CD4-positive, alpha-beta T cell treated with Interleukin-2 at 100 ng/mL for 4 hours (primary cell): ENCODE measurements around the gene SPPL2C.

Experiments
- DNase-seq: peaks from one replicate; pipeline ENCODE4 v3.0.0-alpha.2; 2020; ENCODE audit warnings: low spot score

The SPPL2C gene

DNA sequence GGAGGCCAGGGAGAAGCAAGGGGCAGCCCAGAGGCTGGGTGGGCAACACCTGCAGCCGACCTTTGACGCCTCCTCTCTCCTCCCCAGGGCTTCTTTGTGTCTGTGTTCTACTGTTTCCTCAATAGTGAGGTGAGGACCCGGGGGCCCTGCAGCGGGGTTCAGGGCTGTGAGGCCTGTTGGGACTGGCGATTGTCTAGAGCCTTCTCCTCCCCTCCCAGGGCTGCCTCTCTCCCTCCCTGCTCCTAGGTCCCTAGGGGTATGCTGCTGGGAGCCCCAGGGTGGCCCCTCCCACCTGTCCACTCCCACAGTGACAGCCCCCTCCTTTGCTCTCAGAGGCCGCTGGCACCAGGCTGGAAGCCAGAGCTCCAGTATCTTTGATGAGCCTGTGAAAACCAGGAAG is 10.8 kb upstream of the SPPL2C start:
- DNase-seq, result no peak

DNA sequence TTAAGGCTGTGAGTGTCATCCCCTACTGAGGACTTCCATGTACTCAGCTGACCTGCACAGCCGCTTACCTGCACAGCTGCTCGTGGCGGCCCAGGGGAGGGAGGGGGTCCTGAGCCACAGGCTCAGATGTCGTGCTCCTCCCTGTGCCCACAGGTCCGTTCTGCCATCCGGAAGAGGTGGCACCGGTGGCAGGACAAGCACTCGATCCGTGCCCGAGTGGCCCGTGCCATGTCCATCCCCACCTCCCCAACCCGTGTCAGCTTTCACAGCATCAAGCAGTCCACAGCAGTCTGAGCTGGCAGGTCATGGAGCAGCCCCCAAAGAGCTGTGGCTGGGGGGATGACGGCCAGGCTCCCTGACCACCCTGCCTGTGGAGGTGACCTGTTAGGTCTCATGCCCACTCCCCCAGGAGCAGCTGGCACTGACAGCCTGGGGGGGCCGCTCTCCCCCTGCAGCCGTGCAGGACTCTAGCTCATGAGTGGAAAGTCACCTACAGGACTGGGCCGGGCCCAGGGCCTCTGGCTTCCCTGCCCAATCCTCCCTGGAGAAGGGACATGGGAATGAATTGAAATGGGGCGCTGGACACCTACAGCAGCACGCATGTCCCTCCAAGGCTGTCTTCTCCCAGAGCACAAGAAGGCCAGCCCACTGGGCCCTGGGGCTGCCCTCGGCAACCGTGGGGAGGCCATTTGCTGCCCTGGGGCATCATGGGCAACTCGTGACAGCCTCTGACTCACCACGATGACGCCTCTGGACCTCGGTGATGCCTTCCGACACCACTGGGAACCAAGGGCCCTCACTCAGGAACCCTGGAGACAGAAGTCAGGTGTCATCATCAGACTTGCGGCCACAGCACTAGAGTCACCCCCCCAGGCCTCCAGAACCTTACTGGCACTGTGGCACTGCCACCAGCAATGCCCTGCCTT is 9.9 kb upstream of the SPPL2C start:
- no peak for DNase-seq

DNA sequence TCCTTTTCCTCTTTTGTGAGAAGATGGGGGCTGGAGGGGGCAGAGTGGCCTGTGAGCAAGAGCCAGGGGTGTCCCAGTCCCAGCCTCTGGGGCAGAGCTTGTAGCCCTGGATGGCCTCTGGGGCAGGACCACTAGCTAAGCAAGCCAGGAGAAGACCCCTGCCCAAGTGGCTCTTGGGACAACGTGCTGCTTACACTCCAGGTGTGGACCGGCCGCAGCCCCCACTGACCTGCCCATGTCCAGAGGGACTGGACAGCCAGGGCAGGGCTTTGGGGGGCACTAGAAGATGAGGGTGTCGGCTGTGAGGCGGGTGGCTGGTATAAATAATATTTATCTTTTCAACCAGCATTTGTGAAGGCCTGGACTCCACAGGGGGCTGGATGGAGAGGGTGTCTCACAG is 9.2 kb upstream of the SPPL2C start:
- no peak for DNase-seq

DNA sequence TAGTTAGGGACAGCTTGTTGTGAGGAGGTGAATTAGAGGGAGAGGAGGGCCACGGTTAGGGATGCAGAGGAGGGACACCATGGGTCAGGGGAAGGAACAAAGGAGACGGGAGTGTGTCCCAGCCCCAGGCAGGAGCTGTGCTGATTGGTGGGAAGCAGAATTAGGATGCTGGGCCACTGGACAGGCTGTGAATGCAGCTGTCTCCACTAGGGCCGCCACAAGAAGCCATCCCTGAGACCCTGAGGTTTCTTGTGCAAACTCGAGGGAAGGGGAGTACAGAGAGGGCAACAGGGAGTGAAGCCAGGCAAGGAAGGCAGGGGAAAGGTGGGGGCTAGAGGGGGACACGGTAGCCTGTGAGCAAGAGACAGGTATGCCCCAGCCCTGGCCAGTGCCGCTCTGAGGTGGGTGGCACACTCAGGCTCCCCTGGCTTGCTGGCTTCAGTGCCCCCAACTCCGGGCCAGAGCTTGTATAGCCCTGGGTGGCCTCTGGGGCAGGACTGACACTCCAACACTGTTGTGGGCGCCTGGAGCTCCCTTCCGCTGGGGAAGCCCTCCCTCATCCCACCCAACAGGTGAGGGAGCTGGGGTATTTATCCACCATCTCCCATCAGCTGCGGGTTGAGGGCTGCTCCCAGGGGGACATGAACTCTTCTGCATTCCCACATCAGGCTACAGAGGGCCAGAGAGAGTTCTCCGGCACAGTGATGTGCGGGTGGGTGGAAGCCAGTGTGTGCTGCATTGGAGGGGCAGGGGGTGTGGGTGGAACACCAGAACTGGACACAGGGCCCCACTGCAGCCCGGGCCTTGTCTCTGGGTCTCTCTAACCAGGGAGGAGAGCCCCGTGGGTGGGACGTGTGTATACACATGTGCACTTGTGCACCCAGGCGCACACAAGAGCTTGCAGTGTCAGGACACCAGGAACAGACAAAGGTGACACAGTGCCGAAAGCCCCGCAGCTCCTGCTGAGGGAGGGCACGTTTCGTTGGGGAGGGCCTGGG is 8.3 kb upstream of the SPPL2C start:
- no peak for DNase-seq

DNA sequence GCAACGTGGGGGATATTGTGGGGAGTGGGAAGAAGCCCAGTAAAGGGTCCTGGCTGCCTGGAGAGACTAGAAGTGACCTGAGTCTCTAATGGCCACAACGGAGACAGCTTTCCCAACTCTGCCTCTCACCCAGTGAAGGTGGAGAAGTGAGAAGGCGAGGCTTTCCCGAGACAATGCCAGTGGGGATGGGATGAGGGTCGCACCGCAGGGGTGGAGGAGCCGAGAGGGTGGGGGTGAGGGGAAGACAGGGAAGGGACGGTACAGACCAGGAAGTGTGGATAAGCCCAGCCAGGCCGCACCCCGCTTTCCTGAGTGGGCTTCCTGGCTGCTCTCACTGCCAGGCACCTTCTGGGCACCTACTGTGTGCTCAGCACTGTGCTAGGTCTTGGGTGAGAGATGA is 7.5 kb upstream of the SPPL2C start:
- DNase-seq, result no peak

DNA sequence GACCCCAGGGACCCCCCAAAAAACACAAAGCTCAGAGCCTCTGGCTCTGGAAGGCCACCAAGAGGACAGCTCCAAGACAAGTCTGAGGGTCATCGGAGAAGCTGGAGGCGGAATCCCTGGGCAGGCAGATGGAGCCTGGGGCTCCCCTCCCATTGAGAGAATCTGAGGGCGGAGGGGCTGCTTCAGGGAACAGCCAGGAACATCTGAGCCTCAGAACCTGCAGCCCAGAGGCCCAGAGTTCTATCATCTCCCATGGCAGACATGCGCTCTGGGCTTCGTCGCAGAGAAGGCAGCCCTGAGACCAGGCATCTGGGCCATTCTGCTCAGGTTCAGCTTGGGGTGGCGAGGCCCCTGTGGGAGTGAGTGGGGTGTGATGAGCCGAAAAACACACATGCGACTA is 7.1 kb upstream of the SPPL2C start:
- no peak for DNase-seq

DNA sequence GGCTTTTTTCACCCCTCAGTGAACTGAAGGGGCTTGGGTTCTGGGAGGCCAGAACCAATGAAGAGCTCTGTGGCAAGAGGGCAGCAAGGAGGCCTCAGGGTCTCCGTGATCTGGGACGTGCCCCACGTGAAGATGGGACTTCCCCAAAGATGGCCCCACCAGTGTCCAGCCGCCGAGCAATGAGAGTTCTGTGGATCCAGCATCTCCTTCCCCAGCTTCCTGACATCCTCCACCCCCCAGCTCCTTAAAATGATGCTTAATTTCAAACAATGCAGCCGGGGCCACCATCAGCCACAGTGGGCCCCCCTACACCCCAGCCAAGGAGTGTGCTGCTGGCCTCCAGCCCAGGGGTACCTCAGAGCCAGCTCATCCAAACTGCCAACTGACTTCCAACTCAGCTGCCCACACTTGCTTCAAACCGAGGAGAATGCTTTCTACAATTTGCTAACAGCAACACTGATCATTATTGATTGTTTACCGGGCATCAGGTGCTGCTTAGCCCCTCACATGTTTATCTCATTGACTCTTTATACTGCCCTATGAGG is 5.9 kb upstream of the SPPL2C start:
- DNase-seq, result no peak

DNA sequence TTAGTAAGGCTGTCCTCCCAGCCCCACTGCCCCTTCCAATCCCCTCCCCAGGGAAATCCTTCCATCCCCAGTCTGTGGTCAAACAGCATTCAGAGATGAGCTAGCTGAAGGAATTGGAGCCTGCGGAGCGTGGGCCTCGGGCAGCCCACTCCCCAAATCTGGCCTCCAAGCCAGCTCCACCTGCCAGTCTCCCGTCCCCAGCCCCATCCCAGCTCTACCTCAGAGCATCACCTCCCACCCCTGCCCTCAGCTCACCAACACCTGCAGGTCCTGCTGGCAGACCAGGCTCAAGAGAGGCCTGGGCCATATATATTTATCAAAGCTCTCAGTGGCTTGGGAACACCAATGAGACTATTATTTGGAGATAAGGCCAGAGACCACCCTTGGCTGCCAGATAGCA is 5.2 kb upstream of the SPPL2C start:
- DNase-seq, result no peak

DNA sequence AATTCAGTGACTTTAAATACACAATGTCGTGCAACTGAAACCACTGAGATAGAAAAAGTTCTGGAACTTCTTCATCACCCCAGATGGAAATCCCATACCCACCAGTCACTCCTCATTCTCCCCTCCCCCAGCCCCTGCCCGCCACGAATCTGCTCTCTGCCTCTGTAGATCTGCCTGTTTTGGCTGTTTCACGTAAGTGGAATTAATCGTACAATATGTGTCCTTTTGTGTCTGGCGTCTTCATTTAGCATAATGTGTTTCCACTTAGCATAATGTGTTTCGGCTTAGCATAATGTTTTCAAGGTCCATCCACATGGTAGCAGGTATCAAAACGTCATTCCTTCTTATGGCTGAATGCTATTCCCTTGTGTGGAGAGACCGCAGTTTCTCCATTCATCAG is 3.5 kb upstream of the SPPL2C start:
- DNase-seq, result no peak

DNA sequence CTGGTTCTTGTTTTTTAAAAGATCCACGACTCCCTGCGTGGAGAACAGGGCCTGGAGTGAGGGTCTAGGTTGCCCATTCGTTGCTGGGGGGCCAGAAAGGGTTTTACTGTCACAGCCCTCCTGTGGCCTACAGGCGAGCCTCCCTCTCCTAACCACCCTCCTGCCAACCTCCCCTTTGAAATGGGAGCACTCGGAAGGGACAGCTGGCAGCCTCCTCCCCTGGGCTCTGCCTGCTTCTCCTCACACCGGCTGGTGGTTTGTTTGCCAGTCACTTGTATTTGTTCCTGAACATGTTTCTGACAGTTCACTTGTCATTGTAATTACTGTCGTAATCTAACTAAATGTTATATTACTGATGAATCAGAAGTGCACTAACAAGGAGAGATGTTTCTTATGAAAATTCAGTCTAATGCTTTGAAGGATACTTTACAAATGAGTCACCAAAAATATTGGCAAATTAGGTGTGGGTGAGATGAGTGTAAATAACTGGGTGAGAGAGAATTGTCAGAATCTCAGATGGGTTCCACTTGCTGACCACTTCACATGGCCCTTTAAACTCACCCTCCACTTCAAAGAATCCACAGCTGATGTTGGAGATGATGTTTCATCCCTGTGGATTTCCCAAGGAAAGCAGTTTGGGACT is 2.7 kb upstream of the SPPL2C start:
- no peak for DNase-seq

DNA sequence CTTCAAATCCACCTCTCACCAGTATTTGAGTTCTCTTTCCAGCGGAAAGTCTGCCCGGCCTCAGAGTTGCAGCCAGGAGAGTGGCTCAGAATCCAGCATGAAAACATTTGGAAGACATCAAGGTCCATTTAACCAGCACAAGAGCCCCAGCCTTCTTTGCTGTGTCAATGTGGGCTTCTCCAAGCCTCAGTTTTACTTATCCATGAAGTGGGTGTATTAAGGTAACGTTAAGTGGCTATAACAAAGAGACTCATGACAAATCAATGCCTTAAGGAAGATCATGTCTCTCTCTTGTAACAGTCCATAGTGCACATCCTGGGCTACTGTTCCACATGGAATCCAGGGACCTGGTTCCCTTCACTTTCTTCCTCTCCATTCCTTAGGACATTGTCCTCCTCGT is 959 bp upstream of the SPPL2C start:
- no peak for DNase-seq

DNA sequence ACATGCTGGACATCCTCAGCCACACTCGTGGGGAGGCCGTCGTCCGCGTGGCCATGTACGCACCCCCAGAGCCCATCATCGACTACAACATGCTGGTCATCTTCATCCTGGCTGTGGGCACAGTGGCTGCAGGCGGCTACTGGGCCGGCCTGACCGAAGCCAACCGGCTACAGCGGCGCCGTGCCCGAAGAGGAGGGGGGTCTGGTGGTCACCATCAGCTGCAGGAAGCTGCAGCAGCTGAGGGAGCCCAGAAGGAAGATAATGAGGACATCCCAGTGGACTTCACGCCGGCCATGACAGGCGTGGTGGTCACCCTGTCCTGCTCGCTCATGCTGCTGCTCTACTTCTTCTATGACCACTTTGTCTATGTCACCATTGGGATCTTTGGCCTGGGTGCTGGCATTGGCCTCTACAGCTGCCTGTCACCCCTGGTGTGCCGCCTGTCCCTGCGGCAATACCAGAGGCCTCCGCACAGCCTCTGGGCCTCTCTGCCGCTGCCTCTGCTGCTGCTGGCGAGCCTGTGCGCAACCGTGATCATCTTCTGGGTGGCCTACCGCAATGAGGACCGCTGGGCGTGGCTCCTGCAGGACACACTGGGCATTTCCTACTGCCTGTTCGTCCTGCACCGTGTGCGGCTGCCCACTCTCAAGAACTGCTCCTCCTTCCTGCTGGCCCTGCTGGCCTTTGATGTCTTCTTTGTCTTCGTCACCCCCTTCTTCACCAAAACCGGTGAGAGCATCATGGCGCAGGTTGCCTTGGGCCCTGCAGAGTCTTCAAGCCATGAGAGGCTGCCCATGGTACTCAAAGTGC is 900 bp downstream of the SPPL2C start:
- DNase-seq, result no peak

DNA sequence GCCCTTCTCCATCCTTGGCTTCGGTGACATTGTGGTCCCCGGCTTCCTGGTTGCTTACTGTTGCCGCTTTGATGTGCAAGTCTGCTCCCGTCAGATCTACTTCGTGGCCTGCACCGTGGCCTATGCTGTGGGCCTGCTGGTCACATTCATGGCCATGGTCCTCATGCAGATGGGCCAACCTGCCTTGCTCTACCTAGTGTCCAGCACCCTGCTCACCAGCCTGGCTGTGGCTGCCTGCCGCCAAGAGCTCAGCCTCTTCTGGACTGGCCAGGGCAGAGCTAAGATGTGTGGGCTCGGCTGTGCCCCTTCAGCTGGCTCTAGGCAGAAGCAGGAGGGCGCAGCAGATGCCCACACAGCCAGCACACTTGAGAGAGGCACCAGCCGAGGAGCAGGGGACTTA is 1.5 kb downstream of the SPPL2C start:
- no peak for DNase-seq

DNA sequence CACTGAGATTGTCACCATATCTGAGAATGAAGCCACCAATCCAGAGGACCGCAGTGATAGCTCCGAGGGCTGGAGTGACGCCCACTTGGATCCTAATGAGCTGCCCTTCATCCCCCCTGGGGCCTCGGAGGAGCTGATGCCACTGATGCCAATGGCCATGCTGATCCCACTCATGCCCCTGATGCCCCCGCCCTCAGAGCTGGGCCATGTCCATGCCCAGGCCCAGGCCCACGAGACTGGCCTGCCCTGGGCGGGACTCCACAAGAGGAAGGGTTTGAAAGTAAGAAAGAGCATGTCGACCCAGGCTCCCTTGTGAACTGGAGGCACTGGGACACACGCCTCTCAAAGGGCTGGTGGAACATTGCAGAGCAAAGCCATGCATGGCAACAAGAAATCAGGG is 2.0 kb downstream of the SPPL2C start:
- DNase-seq, result no peak

DNA sequence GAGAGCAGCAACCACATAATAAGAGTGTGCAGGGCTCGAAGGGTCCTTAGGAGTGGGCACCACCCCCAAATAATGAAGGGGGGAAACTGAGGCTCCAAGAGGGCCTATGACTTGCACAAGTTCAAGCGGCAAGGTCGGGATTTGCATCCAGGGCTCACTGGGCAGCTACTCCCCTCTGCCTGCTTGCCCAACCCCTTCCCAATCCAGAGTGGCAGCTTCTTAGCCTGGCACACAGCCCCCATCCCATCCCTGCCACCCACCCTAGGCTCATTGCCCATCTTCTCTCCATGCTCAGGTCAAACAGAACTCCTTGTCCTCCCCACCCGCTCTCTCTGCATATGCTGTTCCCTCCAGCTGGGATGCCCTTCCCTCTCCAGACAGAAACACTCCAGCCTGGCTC is 2.4 kb downstream of the SPPL2C start:
- no peak for DNase-seq

DNA sequence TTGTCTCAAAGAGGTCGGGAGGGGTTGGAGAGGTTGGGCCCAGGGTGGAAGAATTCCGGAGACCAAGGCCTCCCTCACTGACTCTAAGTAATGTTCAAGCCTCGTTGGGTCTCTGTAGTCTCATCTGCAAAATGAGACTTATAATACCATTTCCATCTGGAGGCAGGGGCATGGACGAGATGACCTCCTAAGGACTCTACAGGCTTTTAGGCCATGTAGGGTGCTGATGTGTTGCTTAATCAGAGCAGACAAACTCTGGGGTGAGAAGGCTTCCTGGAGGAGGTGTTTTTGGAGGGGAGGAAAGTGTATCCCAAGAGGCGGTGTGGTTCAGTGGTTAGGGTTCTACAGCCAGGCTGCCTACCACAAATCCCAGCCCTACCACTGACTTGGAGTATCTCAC is 3.1 kb downstream of the SPPL2C start:
- no peak for DNase-seq

DNA sequence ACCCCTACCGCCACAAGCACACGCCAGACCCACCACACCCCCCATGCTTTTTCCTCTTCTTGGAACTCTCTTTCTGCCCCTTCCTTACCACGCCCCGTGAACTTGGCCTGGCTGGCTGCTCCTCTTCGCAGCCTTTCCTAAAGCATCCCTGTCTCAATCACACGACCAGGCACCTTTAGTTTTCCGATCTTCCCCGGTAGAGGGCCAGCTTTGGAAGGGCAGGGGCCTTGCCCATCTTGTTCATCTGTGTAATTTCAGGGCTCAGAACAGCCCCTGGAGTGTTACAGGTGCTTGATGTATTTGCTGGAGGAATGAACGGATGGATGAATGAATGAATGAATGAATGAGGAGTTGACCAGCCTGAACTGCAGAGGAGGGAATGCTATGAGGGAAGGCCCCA is 3.7 kb downstream of the SPPL2C start:
- DNase-seq, result no peak

DNA sequence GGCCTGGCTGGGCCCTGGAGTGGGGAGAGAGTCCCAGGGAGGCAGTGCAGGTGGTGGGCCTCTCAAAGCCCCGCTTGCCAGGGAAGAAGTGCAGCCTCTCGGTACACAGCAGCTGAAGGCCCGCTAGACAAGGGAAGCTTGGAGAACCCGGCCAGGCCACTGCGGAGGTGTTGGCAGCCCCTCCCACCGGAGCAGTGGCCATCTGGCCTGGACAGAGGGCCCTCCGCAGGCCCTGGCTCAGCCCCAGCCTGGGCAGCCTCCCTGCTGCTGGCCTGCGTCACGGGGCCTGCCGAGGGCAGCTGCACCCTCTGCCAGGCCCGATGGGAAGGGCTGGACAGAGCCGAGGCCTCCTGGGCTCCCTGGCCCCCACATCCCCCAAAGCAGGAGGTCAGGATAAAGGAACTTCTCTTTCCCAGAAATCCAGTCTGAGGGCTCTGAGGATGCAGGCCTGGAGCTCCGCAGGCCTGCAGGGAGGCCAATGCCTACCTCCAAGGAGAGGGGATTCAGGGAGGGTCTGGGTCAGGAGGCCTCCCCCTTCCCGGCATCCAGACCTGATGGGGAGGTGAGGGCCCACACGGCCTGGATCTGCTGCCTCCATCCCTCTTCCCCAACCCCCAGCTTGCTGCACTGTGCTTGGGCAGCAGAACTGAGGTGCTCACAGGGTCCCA is 4.3 kb downstream of the SPPL2C start:
- DNase-seq, result no peak

DNA sequence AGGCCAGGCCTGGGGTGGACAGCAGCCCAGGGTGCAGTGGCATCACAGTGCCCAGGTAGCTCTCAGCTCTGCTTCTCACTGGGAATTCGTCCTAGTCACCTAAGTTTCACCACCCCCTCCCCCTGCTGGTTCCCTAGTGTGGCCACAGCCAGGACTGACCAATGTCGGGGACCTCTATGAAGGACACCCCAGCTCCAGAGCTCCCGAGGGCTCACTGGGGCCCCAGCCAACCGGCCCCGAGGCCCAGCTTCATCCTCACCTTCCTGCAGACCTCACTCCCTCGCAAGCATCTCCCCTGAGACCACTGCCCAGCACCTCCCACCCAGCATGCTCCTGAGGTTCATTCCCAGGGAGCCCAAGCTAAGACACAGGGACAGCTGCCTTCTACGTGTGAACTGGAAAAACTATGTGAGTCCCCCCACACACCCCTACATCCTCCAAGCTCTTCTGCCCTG is 4.9 kb downstream of the SPPL2C start:
- DNase-seq, result no peak

DNA sequence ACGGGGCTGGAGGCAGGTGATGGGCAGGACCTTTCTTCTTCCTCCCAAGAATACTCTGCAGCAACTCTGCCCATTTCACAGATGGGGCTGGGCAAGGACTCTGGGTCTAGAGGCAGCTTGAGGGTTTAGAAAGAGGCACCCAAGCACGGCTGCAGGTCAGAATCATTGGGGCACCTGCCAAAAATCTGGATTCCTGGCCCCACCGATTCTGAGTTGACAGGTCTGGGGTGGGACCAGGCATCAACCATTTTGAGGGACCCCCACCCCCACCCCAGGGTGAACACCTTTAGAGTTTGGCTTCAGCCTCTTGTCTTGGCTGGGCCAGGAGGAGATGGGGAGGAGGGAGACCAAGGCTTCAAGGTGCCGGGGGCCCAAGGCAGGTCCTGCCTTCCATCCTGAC is 5.3 kb downstream of the SPPL2C start:
- DNase-seq, result no peak

DNA sequence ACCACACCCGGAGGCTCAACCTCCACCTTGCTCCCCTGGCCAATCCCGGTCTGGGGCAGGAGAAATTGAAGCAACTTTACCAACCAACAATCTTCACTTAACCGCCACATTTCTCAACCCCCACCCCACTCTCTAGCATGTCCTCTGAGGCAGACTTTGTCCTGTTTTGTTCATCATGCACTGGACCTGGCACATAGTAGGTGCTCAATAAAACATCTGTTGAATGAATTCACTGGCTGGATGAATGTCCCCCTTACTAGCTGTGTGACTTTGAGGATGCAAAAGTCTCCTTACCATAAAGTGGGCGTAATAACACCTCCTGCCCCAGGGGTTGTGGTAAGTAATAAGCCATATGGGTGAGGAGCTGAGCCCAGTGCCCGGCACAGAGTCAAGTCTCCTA is 5.8 kb downstream of the SPPL2C start:
- DNase-seq, result no peak
